ENCODE results near the gene TRIM65.

TRIM65 gene

DNA sequence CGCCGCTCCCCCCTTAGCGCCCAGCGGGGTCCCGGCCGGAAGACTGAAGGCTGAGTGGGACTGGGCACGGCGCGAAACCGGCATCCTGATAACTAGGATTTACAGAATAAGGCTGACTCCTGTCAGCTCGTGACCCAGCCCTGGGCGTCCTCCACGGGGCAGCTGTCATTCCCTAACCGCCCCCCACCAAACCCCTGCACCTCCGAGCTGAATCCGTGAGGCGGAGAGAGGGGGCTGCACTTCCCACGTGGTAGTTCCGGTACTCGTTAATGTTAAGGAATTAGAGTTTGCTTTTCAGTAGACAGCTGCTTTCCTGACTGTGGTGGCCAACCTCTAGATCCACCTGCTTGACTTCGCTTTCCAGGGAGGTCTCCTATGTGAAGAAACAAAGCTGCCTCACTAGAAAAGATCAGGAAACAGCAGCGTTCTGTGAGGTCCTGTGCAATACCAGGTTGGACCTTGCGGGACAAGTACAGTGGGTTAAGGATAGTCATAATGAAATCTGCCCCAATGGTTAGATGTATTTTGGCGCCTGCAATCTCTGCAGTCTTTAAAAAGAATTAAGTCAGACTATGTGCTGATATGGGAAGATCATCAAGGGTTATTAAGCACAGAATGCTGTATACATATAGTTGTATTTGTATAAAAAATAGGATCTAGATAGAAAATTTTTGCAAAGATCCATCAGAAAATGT lies 40.5 kb downstream of the TRIM65 start:
- H3K27ac ChIP-seq (ENCODE audit: low read depth, low read length, poor library complexity, severe bottlenecking) = peak overlapping the region; percentile 70

DNA sequence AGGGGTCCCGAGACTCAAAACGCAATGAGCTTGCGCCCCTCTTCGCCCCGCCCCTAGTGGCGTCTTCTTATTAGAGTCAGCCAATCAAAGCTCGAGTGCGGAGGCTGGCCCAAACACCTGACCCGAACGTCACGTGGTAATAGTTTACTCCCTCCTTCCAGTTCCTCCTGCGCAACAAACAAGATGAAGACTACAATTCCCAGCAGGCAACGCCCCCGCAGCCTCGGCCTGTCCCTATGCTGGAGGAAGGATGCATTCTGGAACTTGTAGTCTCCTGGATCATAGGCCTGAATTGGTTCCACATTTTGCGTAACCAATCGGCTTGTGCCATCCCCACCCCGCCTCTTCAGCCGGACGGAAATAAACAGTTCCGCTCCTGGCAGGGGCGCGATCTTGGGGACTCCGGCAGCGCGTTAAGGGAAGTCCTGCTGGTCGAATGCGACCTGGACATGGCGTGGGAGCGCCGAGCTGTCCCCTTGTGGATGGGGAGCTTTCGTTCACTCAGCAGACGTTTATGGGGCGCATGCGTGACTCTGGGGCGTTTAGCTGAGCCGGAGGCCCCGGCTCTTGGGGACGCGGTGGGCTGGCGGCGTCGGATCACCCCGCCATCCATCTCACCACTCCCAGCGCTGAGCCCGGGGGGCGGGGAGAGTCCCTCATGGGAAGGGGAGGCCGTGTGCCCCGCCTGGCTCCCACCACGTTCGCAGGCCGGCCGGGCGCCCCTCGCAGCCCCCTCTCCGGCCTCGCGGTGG lies 41.3 kb downstream of the TRIM65 start, which contains the start of gene WBP2:
WBP2 (minus strand) TSS at position 26 of the 752 bp plus-strand sequence. CDS start 38 bp downstream, outside the sequence.
- Histone ChIP-seq H2AFZ (ENCODE audit: low read length) (no peak within 1 kb of the TSS), H4K20me1 (ENCODE audit: insufficient read depth, low read length) (no peaks in the 10 kb centered on the region), H3F3A (ENCODE audit: insufficient read depth, low read length) (no peaks in the 10 kb centered on the region), H3K4me3 (ENCODE audit: low read depth, low read length, poor library complexity, severe bottlenecking) (peak within 1 kb of the TSS; percentile 83), H3K9me3 (ENCODE audit: low read length) (no peaks in the 10 kb centered on the region), H3K27me3 (ENCODE audit: insufficient read depth, low read length) (no peaks in the 10 kb centered on the region), H3K4me1 (ENCODE audit: insufficient read depth, low read length, severe bottlenecking) (peaks cover 39% of the 10 kb centered on the region), H3K79me2 (ENCODE audit: insufficient read depth, low read length) (no peaks in the 10 kb centered on the region), H3K4me2 (ENCODE audit: low read length) (peak within 1 kb of the TSS; percentile 92), H3K9me2 (ENCODE audit: low read depth, low read length) (no peaks in the 10 kb centered on the region), H3K27ac (ENCODE audit: low read depth, low read length, poor library complexity, severe bottlenecking) (peak within 1 kb of the TSS; percentile 70), H3K36me3 (ENCODE audit: insufficient read depth, low read length) (peaks cover 11% of the 10 kb centered on the region; the same call in 1 of the 2 replicates), H3K9ac (ENCODE audit: low read length) (peak within 1 kb of the TSS; percentile 93)
- no peak for TF ChIP-seq EZH2 (IDR thresholded peaks at IDR 0.05; ENCODE audit: borderline replicate concordance, low read length)
- TF ChIP-seq, protein P1, sequence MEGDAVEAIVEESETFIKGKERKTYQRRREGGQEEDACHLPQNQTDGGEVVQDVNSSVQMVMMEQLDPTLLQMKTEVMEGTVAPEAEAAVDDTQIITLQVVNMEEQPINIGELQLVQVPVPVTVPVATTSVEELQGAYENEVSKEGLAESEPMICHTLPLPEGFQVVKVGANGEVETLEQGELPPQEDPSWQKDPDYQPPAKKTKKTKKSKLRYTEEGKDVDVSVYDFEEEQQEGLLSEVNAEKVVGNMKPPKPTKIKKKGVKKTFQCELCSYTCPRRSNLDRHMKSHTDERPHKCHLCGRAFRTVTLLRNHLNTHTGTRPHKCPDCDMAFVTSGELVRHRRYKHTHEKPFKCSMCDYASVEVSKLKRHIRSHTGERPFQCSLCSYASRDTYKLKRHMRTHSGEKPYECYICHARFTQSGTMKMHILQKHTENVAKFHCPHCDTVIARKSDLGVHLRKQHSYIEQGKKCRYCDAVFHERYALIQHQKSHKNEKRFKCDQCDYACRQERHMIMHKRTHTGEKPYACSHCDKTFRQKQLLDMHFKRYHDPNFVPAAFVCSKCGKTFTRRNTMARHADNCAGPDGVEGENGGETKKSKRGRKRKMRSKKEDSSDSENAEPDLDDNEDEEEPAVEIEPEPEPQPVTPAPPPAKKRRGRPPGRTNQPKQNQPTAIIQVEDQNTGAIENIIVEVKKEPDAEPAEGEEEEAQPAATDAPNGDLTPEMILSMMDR (IDR thresholded peaks at IDR 0.05; ENCODE audit: low read length) = peak; percentile 70

More for the DNA sequence above, 40.5 kb downstream of the TRIM65 start:
- Histone ChIP-seq H3K4me3 (ENCODE audit: low read depth, low read length, poor library complexity, severe bottlenecking) (peak overlapping the region; percentile 83), H3K36me3 (ENCODE audit: insufficient read depth, low read length) (peaks cover 4% of the 10 kb centered on the region; the same call in 1 of the 2 replicates), H3K9me3 (ENCODE audit: low read length) (no peaks in the 10 kb centered on the region), H3K79me2 (ENCODE audit: insufficient read depth, low read length) (no peaks in the 10 kb centered on the region), H3K27me3 (ENCODE audit: insufficient read depth, low read length) (no peaks in the 10 kb centered on the region), H2AFZ (ENCODE audit: low read length) (no peak overlapping the region), H3F3A (ENCODE audit: insufficient read depth, low read length) (no peaks in the 10 kb centered on the region), H4K20me1 (ENCODE audit: insufficient read depth, low read length) (no peaks in the 10 kb centered on the region), H3K4me2 (ENCODE audit: low read length) (peak overlapping the region; percentile 76), H3K4me1 (ENCODE audit: insufficient read depth, low read length, severe bottlenecking) (peaks cover 39% of the 10 kb centered on the region), H3K9me2 (ENCODE audit: low read depth, low read length) (no peaks in the 10 kb centered on the region), H3K9ac (ENCODE audit: low read length) (peak overlapping the region; percentile 93)
- TF ChIP-seq EZH2 (IDR thresholded peaks at IDR 0.05; ENCODE audit: borderline replicate concordance, low read length) = no peak
- TF ChIP-seq, protein P1 (IDR thresholded peaks at IDR 0.05; ENCODE audit: low read length) = no peak

DNA sequence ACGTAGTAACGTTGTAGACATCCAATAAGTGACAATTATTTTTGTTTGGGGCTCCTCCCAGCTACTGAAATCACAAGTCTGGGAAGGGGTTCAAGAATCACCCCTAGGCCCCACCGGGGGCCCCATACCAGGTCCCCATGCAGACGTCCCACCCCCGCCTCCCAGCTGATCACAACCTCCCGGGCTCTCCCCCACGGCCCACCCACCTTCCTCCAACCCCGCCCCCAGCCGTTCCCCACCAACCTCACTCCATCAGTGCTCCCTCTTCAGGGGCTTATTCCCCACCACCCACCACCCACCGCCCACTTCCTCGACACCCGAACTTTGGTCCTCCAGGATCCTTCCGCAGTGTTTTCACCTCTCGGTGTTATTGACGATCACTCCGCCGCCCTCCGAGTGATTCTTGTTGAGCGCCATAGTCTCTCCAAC lies 41.9 kb downstream of the TRIM65 start:
- Histone ChIP-seq H3K4me1 (ENCODE audit: insufficient read depth, low read length, severe bottlenecking) (peaks cover 39% of the 10 kb centered on the region), H3K4me3 (ENCODE audit: low read depth, low read length, poor library complexity, severe bottlenecking) (peak overlapping the region; percentile 83), H3K27ac (ENCODE audit: low read depth, low read length, poor library complexity, severe bottlenecking) (no peak overlapping the region)

More for the DNA sequence above, 41.9 kb downstream of the TRIM65 start:
- H3K9ac ChIP-seq (ENCODE audit: low read length) = peak overlapping the region; percentile 70
- no peaks in the 10 kb centered on the region for H3K79me2 ChIP-seq (ENCODE audit: insufficient read depth, low read length)
- no peaks in the 10 kb centered on the region for H3F3A ChIP-seq (ENCODE audit: insufficient read depth, low read length)
- TF ChIP-seq EZH2 (IDR thresholded peaks at IDR 0.05; ENCODE audit: borderline replicate concordance, low read length) = no peak
- TF ChIP-seq, protein P1 (IDR thresholded peaks at IDR 0.05; ENCODE audit: low read length) = no peak
- no peaks in the 10 kb centered on the region for H3K27me3 ChIP-seq (ENCODE audit: insufficient read depth, low read length)
- no peaks in the 10 kb centered on the region for H3K9me2 ChIP-seq (ENCODE audit: low read depth, low read length)
- no peaks in the 10 kb centered on the region for H4K20me1 ChIP-seq (ENCODE audit: insufficient read depth, low read length)
- H3K36me3 ChIP-seq (ENCODE audit: insufficient read depth, low read length) = peaks cover 14% of the 10 kb centered on the region; the same call in 1 of the 2 replicates
- H2AFZ ChIP-seq (ENCODE audit: low read length) = no peak overlapping the region
- H3K4me2 ChIP-seq (ENCODE audit: low read length) = peak overlapping the region; percentile 92
- H3K9me3 ChIP-seq (ENCODE audit: low read length) = no peaks in the 10 kb centered on the region

All from OCI-LY1 (cell line).